ENCODE measurements around the gene FNDC3B.

GRCh38 chr3:172189987-172190603 is 150.7 kb downstream of the FNDC3B start:
- TF ChIP-seq REST (IDR thresholded peaks at IDR 0.05; ENCODE audit: low read depth) (no peak), MAX (IDR thresholded peaks at IDR 0.05) (no peak)

Data from Ishikawa (cell line).